K562 (cell line): ENCODE data around the gene INO80E.

Experiments used
- HCFC1 ChIP-seq: IDR thresholded peaks from 2 replicates; pipeline ENCODE4 v1.6.1; 2012; ENCODE audit warnings: low read depth, low read length, improper control_type of control experiment
- HNRNPK ChIP-seq: fragments of 200-400 bp; formaldehyde crosslinking; IDR thresholded peaks from one replicate; pipeline ENCODE4 v1.6.1; 2018; ENCODE audit warnings: mild to moderate bottlenecking, low read depth, low read length; ENCODE audit not compliant: poor library complexity, severe bottlenecking
- TARDBP ChIP-seq: fragments of 450-650 bp; IDR thresholded peaks from 2 replicates; pipeline ENCODE4 v1.6.1; 2016
- ZNF175 ChIP-seq: fragments of 200-800 bp; sonication (Bioruptor generic); IDR thresholded peaks from 2 replicates; pipeline ENCODE4 v1.6.1; 2016; ENCODE audit warnings: low read depth, mild to moderate bottlenecking, missing genetic modification characterization, missing compliant biosample characterization
- TF ChIP-seq, protein P1 (sequence below): fragments of 250-450 bp; sonication (Bioruptor Pico); IDR thresholded peaks from 2 replicates; pipeline ENCODE4 v1.4.0; 2020; ENCODE audit warnings: mild to moderate bottlenecking, moderate library complexity
- TF ChIP-seq, protein P2 (sequence below), 3 experiments: IDR thresholded peaks in 2 of 3; conservative IDR thresholded peaks in 1 of 3; 2 replicates each; pipeline ENCODE4 v1.5.1; 2011 to 2012; ENCODE audit warnings: low read length in 3 of 3, mild to moderate bottlenecking in 3 of 3, control low read depth in 2 of 3, improper control_type of control experiment in 1 of 3, inconsistent platforms in 1 of 3, low read depth in 1 of 3, mixed read lengths in 1 of 3, moderate library complexity in 1 of 3; ENCODE audit not compliant: insufficient read depth in 2 of 3
- TF ChIP-seq, protein P3 (sequence below), 2 experiments: IDR thresholded peaks; 2 replicates each; pipeline ENCODE4 v1.6.1; 2011; ENCODE audit warnings: borderline replicate concordance in 1 of 2, control low read depth in 1 of 2, low read depth in 1 of 2, low read length in 1 of 2, mild to moderate bottlenecking in 1 of 2, mixed read lengths in 1 of 2, moderate library complexity in 1 of 2; ENCODE audit not compliant: insufficient read depth in 1 of 2, insufficient read length in 1 of 2, poor library complexity in 1 of 2, severe bottlenecking in 1 of 2; ENCODE audit errors: extremely low read depth in 1 of 2
- TF ChIP-seq, protein P4 (sequence below): sonication (generic); formaldehyde crosslinking; IDR thresholded peaks from 2 replicates; pipeline ENCODE4 v1.8.0; 2022; ENCODE audit warnings: mild to moderate bottlenecking, missing genetic modification reagents

DNA sequence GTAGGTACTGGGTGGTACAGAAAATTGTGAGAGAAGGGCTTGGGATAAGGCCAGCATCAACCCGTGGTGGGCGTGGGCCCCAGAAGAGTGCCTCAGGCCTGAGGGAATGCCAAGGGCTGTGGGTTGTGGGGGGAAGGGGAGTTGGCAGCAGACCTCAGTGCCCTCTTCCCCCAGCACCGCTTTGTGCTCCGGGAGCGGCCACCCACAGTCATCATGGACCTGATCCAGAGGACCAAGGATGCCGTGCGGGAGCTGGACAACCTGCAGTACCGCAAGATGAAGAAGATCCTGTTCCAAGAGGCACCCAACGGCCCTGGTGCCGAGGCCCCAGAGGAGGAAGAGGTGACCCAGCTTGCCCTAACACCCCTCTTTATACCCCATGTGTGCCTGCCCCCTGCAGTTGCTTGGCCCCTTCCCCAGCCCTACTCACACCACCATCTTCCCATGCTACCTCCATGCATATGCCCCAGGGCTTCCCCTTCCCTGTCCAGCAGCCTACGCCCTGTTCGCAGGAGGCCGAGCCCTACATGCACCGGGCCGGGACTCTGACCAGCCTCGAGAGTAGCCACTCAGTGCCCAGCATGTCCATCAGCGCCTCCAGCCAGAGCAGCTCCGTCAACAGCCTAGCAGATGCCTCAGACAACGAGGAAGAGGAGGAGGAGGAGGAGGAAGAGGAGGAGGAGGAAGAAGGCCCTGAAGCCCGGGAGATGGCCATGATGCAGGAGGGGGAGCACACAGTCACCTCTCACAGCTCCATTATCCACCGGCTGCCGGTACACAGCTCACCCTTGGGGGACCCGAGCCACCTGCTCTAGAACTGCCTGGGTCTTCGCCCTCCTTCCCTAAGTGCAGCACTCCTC lies 13.3 kb upstream of the INO80E start:
- TF ChIP-seq HCFC1 (no peak), ZNF175 (no peak), HNRNPK (no peak), TARDBP (no peak)
- TF ChIP-seq, protein P1, sequence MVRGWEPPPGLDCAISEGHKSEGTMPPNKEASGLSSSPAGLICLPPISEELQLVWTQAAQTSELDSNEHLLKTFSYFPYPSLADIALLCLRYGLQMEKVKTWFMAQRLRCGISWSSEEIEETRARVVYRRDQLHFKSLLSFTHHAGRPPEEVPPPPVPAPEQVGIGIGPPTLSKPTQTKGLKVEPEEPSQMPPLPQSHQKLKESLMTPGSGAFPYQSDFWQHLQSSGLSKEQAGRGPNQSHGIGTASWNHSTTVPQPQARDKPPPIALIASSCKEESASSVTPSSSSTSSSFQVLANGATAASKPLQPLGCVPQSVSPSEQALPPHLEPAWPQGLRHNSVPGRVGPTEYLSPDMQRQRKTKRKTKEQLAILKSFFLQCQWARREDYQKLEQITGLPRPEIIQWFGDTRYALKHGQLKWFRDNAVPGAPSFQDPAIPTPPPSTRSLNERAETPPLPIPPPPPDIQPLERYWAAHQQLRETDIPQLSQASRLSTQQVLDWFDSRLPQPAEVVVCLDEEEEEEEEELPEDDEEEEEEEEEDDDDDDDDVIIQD, result no peak
- TF ChIP-seq, protein P2, sequence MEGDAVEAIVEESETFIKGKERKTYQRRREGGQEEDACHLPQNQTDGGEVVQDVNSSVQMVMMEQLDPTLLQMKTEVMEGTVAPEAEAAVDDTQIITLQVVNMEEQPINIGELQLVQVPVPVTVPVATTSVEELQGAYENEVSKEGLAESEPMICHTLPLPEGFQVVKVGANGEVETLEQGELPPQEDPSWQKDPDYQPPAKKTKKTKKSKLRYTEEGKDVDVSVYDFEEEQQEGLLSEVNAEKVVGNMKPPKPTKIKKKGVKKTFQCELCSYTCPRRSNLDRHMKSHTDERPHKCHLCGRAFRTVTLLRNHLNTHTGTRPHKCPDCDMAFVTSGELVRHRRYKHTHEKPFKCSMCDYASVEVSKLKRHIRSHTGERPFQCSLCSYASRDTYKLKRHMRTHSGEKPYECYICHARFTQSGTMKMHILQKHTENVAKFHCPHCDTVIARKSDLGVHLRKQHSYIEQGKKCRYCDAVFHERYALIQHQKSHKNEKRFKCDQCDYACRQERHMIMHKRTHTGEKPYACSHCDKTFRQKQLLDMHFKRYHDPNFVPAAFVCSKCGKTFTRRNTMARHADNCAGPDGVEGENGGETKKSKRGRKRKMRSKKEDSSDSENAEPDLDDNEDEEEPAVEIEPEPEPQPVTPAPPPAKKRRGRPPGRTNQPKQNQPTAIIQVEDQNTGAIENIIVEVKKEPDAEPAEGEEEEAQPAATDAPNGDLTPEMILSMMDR (IDR thresholded peaks at IDR 0.05 in 2 of 3, conservative IDR thresholded peaks at IDR 0.05 in 1 of 3; ENCODE audit: insufficient read depth in 2 of 3, low read depth in 1 of 3, low read length in 3 of 3), result no peak
- TF ChIP-seq, protein P3, sequence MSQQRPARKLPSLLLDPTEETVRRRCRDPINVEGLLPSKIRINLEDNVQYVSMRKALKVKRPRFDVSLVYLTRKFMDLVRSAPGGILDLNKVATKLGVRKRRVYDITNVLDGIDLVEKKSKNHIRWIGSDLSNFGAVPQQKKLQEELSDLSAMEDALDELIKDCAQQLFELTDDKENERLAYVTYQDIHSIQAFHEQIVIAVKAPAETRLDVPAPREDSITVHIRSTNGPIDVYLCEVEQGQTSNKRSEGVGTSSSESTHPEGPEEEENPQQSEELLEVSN (IDR thresholded peaks at IDR 0.05; ENCODE audit: borderline replicate concordance in 1 of 2, extremely low read depth in 1 of 2, insufficient read depth in 1 of 2, insufficient read length in 1 of 2, low read depth in 1 of 2, low read length in 1 of 2, poor library complexity in 1 of 2, severe bottlenecking in 1 of 2), result no peak
- TF ChIP-seq, protein P4, sequence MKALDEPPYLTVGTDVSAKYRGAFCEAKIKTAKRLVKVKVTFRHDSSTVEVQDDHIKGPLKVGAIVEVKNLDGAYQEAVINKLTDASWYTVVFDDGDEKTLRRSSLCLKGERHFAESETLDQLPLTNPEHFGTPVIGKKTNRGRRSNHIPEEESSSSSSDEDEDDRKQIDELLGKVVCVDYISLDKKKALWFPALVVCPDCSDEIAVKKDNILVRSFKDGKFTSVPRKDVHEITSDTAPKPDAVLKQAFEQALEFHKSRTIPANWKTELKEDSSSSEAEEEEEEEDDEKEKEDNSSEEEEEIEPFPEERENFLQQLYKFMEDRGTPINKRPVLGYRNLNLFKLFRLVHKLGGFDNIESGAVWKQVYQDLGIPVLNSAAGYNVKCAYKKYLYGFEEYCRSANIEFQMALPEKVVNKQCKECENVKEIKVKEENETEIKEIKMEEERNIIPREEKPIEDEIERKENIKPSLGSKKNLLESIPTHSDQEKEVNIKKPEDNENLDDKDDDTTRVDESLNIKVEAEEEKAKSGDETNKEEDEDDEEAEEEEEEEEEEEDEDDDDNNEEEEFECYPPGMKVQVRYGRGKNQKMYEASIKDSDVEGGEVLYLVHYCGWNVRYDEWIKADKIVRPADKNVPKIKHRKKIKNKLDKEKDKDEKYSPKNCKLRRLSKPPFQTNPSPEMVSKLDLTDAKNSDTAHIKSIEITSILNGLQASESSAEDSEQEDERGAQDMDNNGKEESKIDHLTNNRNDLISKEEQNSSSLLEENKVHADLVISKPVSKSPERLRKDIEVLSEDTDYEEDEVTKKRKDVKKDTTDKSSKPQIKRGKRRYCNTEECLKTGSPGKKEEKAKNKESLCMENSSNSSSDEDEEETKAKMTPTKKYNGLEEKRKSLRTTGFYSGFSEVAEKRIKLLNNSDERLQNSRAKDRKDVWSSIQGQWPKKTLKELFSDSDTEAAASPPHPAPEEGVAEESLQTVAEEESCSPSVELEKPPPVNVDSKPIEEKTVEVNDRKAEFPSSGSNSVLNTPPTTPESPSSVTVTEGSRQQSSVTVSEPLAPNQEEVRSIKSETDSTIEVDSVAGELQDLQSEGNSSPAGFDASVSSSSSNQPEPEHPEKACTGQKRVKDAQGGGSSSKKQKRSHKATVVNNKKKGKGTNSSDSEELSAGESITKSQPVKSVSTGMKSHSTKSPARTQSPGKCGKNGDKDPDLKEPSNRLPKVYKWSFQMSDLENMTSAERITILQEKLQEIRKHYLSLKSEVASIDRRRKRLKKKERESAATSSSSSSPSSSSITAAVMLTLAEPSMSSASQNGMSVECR (CRISPR knock-in tag), result no peak
